Measurements from ENCODE around the gene MAGEF1.

- no peak for TF ChIP-seq EZH2phosphoT487 (conservative IDR thresholded peaks at IDR 0.05; ENCODE audit: low read length)
- TF ChIP-seq, protein P1, sequence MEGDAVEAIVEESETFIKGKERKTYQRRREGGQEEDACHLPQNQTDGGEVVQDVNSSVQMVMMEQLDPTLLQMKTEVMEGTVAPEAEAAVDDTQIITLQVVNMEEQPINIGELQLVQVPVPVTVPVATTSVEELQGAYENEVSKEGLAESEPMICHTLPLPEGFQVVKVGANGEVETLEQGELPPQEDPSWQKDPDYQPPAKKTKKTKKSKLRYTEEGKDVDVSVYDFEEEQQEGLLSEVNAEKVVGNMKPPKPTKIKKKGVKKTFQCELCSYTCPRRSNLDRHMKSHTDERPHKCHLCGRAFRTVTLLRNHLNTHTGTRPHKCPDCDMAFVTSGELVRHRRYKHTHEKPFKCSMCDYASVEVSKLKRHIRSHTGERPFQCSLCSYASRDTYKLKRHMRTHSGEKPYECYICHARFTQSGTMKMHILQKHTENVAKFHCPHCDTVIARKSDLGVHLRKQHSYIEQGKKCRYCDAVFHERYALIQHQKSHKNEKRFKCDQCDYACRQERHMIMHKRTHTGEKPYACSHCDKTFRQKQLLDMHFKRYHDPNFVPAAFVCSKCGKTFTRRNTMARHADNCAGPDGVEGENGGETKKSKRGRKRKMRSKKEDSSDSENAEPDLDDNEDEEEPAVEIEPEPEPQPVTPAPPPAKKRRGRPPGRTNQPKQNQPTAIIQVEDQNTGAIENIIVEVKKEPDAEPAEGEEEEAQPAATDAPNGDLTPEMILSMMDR (IDR thresholded peaks at IDR 0.05; ENCODE audit: insufficient read depth, low read length, poor library complexity, severe bottlenecking), result no peak
Measured at GRCh38 chr3:184760337-184761074, 48.6 kb upstream of the MAGEF1 start.
